Fibroblast of skin of left biceps (primary cell): ENCODE measurements around the gene VPS9D1.
A peak's percentile ranks its signal among the peaks of the same experiment; 100 is the strongest.

Experiments used
- DNase-seq, 2 experiments: peaks; one replicate each; pipeline ENCODE4 v3.0.0-alpha.2; 2013; ENCODE audit warnings: low read depth in 2 of 2

Gene VPS9D1

DNA sequence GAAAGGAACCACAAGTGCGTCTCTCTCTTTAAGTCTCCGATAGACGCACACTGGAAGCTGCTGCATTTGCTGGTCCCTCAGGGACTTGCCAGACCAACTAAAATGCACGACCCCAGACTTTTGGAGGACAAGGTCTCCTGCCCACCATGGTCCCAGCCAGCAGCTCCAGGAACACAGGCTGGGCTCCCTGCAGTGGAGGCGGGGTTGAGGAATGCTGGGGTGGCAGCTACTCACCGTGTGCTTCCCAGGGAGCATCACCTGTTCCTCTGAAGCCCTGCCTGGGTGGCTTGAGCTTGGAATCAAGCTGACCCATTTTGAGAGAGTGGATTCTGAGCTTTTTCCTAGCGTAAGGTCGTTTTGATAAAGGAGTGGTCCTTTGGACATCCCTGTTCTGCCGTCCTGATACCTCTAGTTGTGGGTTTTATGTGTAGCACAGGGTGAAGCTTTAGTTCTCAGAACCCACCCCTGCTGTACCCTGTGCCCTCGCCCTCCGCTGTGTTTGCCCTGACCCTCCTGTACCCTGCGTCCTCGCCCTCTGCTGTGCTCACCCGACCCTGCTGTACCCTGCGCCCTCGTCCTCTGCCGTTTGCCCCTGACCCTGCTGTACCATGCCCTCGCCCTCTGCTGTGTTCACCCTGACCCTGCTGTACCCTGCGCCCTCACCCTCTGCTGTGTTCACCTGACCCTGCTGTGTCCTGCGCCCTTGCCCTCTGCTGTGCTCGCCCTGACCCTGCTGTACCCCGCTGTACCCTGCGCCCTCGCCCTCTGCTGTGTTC is 11.6 kb upstream of the VPS9D1 start:
- DNase-seq = no peak

DNA sequence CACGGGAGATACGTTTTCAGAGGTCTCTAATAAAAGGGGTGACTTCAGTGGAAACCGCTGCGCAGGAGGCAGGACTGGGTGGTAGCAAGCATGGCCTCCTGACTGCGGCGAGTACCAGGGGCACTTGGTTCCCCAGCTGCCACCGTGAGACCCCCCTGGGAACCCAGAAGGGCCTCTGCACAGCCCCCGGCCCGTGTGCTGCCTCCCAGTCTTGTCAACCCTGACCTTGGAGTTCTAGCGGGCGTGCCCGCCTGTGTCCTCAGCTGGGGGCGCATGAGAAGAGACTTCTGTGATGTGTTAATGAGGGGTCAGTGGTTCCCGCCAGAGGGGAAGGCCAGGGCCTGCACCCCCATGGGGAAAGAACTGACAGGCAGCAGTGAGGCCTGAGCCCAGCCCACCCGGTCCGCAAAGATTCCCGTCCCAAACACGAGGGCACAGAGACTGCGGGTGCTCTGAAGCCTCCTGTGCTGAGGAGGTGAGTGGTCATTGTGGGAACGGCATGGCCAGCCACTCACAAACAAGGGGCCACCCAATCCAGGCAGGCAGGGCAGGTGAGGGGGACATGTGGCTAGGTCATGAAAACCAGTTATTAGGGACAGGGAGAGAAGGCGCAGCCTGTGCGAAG is 10.0 kb upstream of the VPS9D1 start:
- no peak for DNase-seq

DNA sequence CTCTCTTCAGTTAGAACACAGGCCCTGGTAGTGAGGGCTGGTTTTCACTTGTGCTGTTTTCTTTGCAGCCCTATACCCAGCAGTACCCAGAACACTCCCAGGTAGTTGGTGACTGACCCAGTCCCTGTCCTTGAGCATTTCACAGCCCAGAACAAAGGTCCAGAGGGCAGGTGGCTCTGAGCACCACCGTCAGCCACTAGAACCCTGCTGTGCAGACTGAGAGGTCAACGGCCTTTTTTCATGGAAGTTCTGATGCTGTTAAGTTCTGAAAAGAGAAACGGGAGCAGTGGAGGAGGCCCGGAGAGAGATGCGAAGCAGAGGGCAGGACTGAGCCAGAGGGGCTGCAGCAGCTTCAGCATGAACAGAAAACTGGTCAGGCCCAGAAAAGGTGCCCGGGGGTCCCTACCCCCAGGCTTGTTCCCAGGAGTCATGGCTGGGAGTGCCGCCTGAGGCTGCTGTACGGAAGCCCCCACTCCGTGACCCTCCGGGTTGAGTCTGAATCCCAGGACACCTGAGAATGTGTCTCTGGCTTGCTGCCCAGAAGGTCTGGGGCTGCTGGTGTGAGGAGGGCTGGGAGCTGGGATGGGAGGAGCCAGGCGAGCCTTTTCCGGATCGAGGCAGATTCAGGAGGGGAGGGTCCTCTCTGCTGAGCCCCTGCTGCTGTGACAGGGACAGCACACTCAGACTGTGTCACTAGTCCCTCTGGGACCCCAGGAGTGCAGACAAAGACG is 9.3 kb upstream of the VPS9D1 start:
- DNase-seq = no peak

DNA sequence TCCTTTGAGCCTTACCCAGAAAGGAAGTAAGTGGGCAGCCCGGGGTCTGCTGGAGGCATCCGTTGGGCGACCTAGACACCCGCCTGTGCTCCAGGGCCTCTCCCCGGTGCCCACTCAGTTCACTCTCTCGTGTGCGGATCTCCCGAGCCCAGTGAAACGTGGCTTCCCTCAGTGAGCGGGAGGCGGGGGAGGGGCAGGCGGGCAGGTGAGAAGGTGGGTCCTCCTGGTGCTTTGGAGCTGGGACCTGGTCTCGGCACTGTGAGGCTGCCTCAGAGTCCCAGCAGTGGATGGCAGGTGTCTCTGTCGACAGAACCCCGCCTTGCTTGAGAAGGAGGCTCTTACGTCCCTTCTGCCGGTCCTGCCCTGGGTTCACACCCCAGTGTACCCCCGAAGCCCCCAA is 8.6 kb upstream of the VPS9D1 start:
- no peak for DNase-seq

DNA sequence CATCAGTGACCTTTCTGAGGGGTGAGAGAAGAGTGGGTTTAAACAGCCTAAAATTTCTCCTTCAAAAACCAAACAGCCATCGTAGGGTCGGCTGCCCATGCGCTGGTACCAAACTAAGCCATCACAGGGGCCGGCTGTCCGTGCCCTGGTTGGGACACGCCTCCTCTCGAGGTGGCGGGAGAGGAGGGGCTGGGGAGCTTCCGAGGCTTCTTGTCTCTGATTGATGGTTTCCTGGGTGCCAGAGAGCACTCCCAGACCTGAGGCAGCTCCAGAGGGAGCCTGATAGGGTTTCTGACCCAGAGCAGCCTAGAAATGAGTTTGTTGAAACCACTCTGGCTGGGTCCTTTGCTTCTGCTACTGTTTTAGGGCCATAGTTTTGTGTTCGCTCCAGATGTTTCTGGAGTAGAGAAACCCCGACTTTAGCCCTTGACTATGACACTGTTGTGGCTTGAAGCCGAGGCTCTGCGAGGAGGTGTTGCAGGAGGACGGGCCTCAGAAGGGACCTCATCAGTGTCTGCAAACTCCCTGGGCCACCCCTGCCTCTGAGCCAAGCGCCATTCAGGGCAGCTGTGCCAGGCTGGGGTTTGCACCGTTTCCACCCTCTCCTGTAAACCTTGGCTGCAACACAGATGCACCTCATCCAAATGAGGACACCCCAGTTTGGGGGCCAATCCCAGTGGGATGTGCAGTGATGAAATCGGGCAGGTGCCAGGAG is 6.9 kb upstream of the VPS9D1 start:
- DNase-seq = no peak

DNA sequence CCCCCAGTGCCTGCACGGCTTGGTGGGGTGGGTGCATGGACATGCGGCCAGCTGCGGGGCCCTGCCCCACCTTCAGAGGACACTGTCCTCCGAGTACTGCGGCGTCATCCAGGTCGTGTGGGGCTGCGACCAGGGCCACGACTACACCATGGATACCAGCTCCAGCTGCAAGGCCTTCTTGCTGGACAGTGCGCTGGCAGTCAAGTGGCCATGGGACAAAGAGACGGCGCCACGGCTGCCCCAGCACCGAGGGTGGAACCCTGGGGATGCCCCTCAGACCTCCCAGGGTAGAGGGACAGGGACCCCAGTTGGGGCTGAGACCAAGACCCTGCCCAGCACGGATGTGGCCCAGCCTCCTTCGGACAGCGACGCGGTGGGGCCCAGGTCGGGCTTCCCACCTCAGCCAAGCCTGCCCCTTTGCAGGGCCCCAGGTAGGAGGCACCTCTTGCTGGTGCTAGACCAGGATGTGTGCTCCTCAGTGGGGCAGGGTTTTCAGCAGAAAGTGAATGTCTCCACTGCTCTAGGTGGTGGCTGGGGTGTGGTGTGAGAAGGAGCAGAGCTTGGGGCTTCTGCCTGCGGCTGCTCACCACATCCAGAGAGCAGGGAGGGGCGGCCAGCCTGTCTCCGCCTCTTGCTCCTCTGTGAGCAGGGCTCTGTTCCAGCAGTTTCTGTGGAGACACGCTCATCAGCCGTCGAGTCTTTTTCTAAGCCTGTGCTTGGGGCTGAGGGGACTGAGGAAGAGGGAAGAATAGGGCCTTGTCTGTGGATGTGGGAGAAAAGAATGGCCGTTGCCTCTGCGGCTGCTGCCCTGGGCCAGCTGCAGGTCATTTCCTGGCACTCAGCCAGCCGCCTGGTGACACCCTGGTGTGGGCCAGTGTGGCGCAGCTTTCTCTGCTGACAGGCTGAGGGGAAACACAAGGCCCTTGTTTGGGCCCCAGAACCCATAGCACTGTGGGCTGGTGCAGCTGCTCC is 2.9 kb upstream of the VPS9D1 start:
- no peak for DNase-seq

DNA sequence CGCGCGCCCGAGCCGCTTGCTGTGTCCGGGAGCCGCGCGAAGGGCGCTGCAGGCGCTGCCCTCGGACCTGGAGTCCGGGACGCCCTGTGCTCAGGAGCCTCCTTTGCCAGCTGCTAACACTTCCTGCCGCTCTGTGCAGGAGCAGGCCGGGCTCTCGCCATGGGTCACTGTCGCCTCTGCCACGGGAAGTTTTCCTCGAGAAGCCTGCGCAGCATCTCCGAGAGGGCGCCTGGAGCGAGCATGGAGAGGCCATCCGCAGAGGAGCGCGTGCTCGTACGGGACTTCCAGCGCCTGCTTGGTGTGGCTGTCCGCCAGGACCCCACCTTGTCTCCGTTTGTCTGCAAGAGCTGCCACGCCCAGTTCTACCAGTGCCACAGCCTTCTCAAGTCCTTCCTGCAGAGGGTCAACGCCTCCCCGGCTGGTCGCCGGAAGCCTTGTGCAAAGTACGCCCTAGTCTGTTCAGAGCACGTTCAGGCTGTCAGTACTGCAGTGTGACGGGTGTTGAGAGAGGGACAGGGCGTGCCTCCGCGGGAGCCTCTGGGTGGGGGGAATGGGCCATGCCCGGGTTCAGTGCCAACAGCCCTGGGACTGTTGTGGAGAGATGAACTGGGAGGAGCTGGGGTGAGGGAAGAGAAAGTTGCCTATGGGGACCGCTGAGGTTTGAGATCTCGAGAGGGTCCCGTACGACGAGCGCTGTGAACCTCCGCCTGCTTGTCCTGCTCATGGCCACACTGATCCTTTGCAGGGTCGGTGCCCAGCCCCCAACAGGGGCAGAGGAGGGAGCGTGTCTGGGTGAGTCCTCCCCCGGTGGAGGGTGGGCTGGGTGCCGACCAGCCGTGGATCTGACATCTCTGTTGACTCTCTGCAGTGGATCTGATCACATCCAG is 1.9 kb upstream of the VPS9D1 start:
- no peak for DNase-seq

DNA sequence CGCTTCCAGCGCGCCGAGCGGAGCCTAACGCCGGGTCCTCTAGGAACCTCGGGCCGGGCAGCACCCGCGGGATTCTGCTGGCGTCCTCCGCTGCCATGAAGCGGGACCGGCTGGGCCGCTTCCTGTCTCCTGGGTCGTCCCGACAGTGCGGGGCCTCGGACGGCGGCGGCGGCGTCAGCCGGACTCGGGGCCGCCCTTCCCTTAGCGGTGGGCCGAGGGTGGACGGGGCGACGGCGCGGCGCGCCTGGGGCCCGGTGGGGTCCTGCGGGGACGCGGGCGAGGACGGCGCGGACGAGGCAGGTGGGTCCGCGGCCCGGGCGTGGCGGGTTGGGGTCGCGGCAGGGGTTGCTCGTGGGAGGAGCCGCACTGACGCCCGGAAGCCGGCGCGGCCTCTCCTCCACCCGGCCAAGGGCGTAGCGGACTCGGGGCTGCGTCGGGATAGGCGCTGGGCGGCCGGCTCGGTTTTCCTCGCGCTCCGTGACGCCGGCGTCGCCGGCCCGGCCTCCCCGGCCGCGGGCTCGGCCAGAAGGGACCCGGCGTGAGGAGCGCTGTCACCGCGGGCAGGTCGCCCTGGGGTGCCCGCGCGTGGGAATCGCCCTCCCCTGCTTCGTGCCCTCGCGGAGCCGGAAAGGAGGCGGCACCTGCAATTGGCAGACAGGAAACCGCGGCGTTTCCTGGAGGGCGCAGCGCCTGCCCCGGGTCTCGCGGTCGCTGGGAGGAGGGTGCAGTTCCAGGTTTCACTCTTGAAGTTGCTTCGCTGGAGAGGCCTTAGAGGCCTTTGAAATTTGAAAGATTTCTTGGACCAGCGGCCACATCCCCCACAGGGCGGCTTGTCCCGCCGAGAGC is 1.1 kb upstream of the VPS9D1 start:
- DNase-seq = no peak

DNA sequence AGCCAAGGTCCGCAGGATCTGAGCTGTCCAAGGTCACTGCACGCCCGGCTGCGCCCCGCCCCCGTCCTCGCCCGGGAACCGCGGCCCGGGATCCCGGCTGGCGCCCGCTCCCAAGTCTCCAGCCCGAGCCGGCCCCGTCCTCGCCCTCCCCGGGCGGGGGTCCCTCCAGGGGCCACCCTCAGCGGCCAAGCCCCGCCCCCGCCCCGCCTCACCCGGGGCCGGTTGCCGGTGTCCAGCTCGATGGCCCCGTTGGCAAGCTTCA is 216 bp downstream of the VPS9D1 start:
- no peak for DNase-seq

DNA sequence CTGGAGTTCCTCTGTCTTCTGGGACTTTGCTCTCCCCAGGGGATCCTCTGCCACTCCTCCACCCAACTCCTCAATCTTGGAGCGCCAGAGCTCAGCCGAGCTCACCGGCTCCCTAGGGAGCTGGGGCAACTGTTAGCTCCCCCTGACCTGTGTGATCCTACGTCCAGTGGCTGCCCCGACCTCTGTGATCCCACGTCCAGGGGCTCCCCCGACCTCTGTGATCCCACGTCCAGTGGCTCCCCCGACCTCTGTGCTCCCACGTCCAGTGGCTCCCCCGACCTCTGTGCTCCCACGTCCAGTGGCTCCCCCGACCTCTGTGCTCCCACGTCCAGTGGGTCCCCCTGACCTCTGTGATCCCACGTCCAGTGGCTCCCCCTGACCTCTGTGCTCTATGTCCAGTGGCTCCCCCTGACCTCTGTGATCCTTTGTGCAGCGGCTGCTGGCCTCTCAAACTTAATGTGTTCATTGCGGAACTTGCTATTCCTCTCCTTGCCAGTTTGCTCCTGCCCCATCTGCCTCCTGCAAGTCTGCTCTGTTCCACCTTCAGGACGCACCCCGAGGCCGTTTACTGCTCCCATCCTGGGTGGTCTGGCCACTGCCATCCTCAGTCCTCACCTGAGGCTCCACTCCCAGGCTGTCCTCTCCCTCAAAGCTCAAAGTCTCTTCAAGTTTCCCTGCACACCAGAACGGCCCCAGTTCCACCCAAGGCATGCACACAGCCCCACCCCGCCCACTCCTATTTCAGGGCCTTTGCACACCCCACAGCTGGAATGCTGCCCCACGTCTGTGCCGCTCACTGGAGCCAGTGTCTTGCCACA is 2.8 kb downstream of the VPS9D1 start:
- DNase-seq = no peak

DNA sequence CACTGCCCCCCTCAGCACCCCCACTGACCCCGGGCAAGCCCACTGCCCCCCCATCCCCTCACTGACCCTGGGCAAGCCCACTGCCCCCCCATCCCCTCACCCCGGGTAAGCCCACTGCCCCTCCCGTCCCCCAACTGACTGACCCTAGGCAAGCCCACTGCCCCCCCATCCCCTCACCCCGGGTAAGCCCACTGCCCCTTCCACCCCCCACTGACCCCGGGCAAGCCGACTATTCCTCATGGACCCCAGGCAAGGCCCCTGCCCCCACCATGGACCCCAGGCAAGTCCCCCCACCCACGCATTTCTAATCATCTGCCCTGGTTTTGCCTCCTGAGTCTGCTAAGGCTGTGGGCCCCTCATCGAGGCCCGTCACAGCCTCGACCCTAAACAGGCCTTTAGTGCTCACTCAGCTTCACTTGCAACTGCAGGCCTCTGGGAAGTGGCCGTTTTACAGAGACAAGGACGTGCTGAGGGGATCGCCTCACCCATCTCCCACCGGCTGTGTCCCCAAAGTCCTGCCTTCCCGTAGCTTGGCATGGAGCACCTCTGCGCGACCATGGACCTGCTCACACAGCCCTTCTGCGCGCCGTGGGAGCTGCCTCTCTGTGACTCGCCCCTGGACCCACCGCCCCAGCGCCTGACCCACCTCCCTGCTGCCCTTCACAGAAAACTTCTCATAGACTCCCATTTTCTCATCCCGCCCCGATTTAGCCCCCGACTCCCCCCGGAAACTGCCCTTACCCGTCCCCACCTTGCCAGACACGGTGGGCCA is 3.6 kb downstream of the VPS9D1 start:
- no peak for DNase-seq

DNA sequence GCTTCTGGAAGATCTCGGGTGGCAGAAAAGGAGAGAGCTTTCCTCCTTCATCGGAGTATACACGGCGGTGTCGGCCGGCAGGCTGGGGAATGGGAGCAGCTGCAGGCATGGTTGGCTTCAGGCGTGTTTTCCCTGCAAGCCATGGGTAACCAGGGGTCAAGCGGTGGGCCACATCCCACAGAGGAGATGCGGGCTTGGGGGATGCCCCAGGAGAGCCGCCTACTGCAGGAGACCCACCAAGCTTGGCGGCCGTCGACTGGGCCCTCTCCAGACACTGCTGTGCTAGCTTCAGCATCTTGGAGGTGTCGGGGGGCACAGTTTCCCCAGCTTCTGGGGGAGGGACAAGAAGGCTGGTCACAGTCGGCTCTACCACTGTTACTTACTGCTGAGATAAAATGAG is 4.2 kb downstream of the VPS9D1 start:
- no peak for DNase-seq

DNA sequence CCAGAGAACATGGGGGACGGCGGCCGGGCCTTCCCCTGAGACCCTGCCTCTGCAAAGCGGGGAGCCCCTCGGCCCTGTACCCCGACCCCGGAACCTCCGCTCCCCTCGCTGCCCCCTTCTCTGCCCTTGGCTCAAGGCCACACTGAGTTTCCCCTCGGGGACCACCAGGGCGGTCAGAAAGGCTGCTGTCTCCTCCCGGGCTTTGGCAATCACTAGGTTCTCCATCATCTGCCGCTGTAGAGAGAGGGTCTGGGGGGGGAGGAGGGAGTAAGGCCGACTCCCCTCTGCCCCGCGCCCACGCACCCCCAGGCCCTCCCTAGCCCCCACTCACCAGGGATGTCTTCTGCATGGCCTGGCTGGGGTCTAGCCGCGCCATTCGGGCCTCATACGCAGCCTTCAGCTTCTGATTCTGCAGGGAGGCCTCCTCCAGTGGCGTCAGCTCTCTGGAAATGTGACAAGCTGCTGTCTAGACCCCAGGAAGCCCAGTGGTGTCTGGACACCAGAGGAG is 8.4 kb downstream of the VPS9D1 start:
- DNase-seq = no peak

DNA sequence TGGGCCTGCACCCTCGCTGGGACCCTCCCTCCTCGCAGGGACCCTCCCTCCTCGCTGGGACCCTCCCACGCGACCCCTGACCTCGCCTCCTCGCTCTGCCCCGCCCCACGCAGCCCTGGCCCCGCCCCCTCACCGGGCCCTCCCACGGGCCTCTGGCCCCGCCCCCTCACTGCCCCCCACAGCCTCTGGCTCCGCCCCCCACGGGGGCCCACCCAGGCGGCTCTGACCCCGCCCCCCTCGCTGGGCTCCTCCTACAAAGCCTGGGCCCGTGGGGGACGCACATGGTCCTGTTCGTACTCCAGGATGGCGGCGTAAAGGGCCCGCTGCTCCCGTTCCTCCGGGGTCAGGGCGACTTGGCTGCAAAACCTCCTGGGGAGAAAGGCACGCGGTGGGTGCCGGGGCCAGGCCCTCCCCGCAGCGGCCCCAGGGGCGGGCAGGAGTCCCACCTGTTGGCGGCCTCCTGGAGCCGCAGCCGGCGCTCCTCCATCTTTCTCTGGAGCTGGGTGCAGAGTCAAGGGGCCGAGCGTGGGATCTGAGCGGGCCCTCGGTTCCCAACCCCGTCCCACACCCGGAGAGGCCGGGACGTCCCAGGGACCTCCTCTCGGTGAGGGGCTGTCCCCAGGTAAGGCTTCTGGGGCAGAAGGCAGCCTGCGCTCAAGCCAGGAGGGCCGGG is 9.0 kb downstream of the VPS9D1 start:
- peak; percentile 21 to 31 for DNase-seq

DNA sequence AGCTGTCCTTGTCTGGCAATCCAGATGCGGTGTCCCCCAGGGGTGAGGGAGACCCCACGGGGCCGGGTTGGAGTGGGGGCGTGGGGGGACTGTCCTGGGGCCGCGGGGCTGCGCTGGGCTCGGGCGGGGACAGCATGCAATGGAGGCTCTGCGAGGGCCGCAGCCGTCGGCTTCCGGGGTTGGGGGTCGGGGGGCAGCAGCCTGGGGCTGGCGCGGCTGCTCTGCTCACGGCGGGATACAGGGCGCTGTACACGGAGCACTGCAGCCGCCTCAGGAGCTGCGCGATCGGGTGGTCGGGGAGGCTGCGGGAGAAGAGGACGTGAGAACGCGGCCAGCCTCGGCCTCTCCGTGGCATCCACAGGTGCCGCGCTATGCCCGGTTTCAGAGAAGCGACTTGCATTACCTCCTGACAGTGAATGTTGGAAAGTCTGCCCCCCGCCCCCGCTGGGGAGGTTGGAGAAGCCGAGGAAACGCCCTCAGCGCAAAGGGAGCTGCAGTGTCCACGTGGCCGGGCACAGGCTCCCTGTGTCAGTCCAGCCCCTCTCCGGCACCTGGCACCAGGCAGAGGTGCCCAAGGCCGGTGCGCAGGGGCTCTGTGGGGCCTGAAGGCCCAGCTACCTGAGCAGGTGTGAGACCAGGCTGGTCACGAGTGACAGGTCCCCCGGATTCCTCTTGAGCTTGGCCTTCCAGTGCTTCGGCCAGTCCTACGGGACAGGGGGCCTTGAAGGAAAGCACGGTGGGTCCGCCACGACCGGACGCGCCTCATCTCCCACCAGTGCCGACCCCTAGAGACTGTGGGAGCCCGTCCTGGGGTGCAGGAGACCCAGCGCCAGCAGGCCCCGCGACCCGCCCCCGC is 9.8 kb downstream of the VPS9D1 start:
- DNase-seq = no peak
